ENCODE results near the gene PFKFB1.
"Not testable (repeated sequence)": the region's sequence is repeated elsewhere in the genome, so short reads cannot be mapped to it uniquely, and the experiment has no call there.

The PFKFB1 gene

GRCh38 chrX:54992911-54993622 lies 921 bp downstream of the PFKFB1 start:
- no peak for DNase-seq

GRCh38 chrX:54991706-54992105 lies 2.3 kb downstream of the PFKFB1 start:
- no peak for DNase-seq

- DNase-seq, result not testable (repeated sequence)
Observed at GRCh38 chrX:54983306-54983705, 10.7 kb downstream of the PFKFB1 start.

DNA sequence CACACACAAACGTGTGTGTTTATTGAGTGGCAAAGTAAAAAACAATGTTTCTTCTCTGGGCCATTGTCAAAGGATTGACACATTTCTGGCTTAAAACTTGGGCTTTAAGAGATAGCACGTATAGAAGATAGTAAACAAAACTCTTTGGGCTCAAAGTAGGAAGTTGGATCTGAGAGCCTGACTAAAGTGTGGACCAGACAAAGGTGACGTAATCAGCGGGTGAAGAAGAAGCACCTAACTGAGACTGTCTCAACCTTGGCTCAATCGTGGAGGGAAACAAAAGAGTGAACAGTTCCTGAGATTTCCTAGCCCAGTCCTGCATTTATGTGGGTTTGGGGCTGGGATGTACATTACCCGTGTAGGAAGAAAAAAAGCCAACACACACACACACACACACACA lies 13.7 kb downstream of the PFKFB1 start:
- no peak for DNase-seq

- DNase-seq, result no peak
Observed at GRCh38 chrX:54979432-54979831, 14.6 kb downstream of the PFKFB1 start.

DNA sequence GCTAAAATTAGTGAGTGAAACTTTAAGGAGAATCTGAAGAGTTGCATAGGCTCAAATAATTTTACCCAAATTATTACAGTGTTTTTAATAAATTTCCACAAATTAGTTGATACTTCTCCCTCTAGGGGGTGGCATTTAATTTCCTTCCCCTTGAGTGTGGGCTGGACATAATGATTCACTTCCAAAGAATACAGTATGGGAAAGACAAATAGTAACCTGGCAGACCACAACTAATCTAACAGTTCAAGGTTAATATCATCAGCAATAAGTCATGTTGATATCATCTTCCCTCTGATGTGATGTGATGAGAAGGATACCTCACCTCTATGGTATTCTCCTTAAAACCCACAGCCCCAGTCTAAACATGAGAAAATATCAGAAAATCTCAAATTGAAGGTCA lies 15.5 kb downstream of the PFKFB1 start:
- DNase-seq, result no peak

DNA sequence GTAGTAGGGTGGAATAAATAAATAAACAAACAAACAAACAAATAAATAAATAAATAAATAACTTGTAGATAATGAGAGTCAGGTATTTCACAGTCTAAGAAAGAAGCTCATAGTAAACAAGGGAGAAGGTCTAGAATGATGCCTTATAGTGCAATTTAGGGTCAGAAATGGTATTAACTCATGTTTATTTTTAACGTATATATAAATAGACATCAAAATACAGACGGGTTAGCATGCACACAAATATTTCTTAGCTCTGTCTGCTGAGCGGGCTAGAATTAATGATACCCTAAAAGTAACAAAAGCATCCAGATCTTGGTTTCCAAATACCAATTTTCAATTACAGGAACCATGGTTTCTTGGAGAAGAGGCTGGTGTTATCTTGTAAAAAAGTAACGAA lies 16.6 kb downstream of the PFKFB1 start:
- no peak for DNase-seq

DNA sequence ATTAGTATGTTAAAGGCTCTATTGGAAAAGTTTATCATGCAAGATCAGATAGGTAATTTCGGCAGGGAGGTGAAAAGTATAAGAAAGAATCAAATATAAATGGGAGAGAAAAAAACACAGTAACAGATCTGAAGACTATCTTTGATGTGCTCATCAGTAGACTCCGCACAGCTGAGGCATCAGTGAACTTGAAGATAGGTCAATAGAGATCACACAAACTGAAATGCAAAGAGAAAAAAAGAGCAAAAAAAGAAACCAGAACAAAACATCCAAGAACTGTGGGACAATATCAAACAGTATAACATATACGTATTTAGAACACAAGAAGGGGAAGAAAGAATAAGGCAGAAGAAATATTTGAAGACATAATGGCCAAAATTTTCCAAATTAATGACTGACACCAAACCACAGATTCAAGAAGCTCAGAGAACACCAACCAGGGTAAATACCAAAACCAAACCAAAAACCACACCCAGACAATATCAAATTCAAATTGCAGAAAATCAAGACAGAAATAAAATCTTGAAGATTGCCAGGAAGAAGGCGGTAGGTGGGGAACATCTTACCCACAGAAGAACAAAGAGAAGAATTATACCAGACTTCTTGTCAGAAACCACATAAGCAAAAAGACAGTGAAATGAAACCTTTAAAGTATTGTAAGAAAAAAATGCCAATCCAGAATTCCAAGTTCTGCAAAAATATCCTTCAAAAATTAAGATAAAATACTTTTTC lies 29.1 kb downstream of the PFKFB1 start:
- DNase-seq, result no peak

GRCh38 chrX:54961750-54962149 lies 32.2 kb downstream of the PFKFB1 start:
- DNase-seq, result no peak

DNA sequence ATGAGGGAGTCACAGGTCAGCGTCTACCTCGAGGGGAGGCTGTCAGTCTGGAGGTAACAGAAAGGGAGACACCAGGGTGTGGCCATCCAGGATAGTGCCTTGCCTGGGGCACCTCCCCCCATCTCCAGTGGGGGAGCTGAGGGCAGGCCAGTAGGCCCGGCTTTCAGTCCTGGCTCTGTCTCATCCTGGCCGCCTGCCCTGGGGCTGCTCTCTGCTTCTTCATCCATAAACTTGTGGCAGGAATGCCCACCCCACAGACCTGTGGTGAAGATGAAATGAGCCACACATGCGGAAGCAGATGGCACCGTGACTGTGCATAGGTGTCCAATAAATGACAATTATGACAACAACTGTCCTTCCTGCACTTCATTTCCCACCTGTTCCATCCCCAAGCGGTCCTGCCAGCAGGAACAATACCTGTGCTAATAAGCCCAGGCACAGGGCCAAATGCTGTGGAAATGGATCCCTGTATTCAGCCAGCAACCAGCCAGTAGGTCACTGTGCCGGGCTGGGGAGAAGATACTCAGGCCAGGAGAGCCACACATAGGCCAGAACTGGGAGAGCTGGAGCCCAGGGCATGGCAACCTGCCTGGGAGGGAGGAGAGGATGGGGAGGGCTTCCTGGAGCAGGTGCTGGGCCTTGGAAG lies 43.1 kb downstream of the PFKFB1 start:
- DNase-seq, result no peak

GRCh38 chrX:54945224-54945623 lies 48.8 kb downstream of the PFKFB1 start:
- DNase-seq, result no peak

GRCh38 chrX:54944816-54945215 lies 49.2 kb downstream of the PFKFB1 start:
- DNase-seq, result no peak

DNA sequence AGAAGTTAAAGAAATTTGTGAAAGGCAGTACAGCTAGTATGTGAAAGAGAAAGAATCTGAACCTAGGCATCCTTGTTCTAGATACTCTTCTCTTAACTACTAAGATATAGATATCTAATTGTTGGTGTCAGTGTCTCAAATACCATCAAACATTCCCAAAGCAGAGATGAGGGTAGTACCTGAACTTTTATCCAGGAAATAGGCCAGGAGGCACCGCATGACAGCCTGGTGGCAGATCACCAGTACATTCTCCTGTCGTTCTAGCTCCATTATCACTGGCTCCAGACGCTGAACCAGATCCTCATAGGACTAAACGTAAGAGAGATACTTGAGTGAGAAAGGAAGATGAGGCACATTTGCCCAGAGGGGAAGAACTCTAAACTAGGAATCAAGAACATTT lies 56.6 kb downstream of the PFKFB1 start:
- DNase-seq, result no peak

DNA sequence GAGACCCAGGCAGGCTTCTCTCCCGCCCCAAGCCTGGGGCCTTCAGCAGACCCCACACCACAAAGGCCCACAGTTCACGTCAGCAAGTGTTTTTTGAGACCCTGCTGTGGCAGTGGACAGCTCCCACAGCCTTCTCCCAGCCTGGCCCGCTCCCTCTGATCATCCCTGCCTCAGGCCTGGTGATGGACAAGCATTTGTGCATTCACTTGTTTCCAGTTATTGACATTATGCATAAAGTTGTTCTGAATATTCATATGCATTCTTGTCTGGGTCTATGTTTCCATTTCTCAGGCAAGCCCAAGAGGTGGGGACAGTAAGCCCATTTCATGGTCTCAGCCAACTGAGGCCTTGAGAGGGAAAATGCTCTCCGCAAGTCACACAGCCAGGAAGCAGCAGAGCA lies 58.7 kb downstream of the PFKFB1 start:
- DNase-seq, result no peak

DNA sequence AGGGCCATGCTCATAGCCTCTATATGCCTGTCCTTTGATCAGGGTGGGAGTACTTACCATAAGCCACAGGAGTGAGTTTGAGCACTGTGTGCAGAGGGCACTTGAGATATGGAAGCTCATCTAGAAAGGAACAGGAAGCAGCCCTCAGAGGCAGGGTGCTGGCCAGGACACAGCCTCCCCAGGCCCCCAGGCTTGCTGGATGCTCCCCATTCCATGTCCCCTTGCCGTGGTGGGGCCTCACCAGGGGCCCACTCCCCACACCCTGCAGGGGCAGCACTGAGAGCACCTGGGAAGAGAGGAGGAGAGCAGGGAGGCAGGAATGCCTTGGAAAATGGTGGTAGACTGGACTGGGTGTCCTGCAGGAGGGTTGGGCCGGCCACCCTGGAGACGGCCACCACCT lies 59.1 kb downstream of the PFKFB1 start:
- DNase-seq, result no peak

DNA sequence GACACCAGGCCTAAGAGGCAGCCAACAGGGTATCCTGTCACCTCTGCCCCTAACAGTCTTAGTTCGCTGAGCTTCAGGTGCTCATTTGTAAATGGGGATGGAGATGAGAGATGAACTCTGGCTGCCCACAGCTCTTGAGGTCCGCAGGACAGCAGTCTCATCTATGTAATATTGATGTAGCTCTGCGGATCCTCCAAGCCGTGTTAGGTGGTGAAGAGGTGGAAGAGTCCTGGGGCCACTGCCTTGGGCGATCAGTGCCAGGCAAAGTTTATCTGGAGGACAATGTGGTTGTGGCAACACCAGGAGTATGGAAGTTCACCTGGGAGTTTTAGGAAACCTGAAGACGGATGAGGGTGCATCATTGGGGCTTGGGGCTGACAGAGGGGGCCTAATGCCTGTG lies 59.9 kb downstream of the PFKFB1 start:
- DNase-seq, result no peak

DNA sequence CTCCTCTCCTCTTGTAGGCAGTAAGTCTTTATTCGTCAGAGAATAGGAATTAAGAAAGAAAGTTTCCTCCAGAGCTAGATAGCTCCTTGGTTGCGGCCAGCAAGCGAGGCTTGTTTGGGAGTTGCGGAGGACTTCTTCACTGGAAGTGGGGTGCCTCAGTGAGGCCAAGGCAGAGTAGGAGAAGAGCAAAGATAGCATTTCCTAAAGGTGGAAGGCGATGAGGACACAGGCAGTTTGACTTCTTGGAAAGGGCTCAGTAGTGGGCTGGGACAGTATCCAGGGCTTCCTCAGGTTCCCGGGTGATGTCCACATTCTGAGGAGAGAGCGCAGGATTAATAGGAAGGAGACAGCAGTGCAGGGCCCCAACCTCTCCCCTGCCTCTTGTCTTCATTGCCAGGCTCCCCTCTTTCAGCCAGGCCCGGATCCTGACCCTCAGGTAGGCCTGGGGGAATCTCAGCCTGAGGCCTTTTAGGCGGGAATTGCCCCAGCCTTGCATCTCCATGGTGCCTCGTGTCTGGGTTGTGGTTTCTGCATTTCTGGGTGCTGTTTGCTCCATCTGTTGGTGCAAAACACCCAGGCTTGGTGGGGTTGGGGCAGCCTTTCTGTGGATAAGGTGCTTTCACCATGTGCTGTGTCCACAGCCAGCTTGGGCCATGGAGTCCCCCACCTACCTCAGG lies 60.7 kb downstream of the PFKFB1 start:
- no peak for DNase-seq

GRCh38 chrX:54931107-54931506 lies 62.9 kb downstream of the PFKFB1 start:
- DNase-seq, result no peak

DNA sequence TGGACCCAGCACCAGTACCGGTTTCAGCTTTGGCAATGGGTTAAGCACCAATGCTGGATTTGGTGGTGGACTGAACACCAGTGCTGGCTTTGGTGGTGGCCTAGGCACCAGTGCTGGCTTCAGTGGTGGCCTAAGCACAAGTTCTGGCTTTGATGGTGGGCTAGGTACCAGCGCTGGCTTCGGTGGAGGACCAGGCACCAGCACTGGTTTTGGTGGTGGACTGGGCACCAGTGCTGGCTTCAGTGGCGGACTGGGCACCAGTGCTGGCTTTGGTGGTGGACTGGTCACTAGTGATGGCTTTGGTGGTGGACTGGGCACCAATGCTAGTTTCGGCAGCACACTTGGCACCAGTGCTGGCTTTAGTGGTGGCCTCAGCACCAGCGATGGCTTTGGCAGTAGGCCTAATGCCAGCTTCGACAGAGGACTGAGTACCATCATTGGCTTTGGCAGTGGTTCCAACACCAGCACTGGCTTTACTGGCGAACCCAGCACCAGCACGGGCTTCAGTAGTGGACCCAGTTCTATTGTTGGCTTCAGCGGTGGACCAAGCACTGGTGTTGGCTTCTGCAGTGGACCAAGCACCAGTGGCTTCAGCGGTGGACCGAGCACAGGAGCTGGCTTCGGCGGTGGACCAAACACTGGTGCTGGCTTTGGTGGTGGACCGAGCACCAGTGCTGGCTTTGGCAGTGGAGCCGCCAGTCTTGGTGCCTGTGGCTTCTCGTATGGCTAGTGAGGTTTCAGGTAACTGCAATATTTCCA lies 63.5 kb downstream of the PFKFB1 start:
- DNase-seq, result no peak

DNA sequence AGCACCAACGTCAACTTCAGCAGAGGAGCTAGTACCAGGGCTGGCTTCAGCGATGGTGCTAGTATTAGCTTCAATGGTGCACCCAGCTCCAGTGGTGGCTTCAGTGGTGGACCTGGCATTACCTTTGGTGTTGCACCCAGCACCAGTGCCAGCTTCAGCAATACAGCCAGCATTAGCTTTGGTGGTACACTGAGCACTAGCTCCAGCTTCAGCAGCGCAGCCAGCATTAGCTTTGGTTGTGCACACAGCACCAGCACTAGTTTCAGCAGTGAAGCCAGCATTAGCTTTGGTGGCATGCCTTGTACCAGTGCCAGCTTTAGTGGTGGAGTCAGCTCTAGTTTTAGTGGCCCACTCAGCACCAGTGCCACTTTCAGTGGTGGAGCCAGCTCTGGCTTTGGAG lies 65.1 kb downstream of the PFKFB1 start:
- DNase-seq, result no peak

DNA sequence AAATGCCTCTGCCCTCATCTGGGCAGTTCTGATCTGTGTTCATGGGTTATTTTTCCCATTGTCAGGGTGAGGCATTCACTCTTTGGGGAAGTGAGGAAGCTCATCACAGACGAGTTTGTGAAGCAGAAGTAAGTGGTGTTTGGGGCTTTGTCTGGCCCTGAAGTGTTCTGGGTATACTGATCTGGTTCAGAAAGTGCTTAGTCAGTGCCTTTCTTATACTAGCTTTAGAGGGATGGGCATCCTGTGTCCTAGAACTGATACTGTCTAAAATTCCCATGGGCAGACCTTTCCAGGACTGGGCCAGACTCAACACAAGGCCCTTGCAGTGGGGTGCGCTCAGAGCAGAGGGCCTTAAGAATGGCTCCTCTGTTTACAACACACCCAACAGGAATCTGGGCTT lies 67.0 kb downstream of the PFKFB1 start:
- DNase-seq, result no peak

GRCh38 chrX:54923376-54923775 lies 70.6 kb downstream of the PFKFB1 start:
- DNase-seq, result no peak

DNA sequence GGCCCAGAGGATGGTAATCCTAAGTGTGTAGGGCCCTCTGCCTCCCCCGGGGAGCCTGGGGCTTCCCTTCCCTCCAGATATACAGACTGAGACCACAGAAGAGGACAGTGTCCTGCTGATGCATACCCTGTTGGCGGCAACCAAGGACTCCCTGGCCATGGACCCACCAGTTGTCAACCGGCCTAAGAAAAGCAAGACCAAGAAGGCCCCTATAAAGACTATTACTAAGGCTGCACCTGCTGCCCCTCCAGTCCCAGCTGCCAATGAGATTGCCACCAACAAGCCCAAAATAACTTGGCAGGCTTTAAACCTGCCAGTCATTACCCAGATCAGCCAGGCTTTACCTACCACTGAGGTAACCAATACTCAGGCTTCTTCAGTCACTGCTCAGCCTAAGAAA lies 71.4 kb downstream of the PFKFB1 start:
- DNase-seq, result no peak

Measured in activated CD4-positive, CD25-positive, alpha-beta regulatory T cell (primary cell).